ENCODE results near the gene EFCAB14. TPM values are rescaled to one million over a fixed set of nuclear protein-coding genes. Genes with fewer than 3 reads are reported as not detected.

Gene EFCAB14
- total RNA-seq, 3 donors from 2014 or later = 115 to 137 (median 122) TPM

GRCh38 chr1:46691997-46692790 lies 26.7 kb downstream of the EFCAB14 start:
- Histone ChIP-seq H3K9me3 (no peaks in the 10 kb centered on the region), H3K4me3 (no peak overlapping the region), H3K4me1 (ENCODE audit: low read depth) (peaks cover 18% of the 10 kb centered on the region), H3K36me3 (ENCODE audit: low read depth) (no peaks in the 10 kb centered on the region)
- intact Hi-C loops (cut with DNase I, micrococcal nuclease) = no loop called here
- TF ChIP-seq, protein P1, sequence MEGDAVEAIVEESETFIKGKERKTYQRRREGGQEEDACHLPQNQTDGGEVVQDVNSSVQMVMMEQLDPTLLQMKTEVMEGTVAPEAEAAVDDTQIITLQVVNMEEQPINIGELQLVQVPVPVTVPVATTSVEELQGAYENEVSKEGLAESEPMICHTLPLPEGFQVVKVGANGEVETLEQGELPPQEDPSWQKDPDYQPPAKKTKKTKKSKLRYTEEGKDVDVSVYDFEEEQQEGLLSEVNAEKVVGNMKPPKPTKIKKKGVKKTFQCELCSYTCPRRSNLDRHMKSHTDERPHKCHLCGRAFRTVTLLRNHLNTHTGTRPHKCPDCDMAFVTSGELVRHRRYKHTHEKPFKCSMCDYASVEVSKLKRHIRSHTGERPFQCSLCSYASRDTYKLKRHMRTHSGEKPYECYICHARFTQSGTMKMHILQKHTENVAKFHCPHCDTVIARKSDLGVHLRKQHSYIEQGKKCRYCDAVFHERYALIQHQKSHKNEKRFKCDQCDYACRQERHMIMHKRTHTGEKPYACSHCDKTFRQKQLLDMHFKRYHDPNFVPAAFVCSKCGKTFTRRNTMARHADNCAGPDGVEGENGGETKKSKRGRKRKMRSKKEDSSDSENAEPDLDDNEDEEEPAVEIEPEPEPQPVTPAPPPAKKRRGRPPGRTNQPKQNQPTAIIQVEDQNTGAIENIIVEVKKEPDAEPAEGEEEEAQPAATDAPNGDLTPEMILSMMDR (IDR thresholded peaks at IDR 0.05) = no peak
- peak; percentile 46 for ATAC-seq
- DNase-seq = peak in 1 of 3 donors; percentile 42

GRCh38 chr1:46690931-46691421 lies 27.9 kb downstream of the EFCAB14 start:
- intact Hi-C loops (cut with DNase I, micrococcal nuclease) = no loop called here
- TF ChIP-seq, protein P1 (IDR thresholded peaks at IDR 0.05) = no peak
- ATAC-seq (no peak), DNase-seq (no peak)
- H3K4me1 ChIP-seq (ENCODE audit: low read depth) = peaks cover 29% of the 10 kb centered on the region
- H3K4me3 ChIP-seq = no peak overlapping the region
- no peaks in the 10 kb centered on the region for H3K9me3 ChIP-seq
- no peaks in the 10 kb centered on the region for H3K36me3 ChIP-seq (ENCODE audit: low read depth)

GRCh38 chr1:46689897-46690296 lies 29.0 kb downstream of the EFCAB14 start:
- Histone ChIP-seq H3K4me1 (ENCODE audit: low read depth) (peaks cover 34% of the 10 kb centered on the region), H3K4me3 (no peak overlapping the region), H3K36me3 (ENCODE audit: low read depth) (peaks cover under 1% of the 10 kb centered on the region), H3K9me3 (no peaks in the 10 kb centered on the region)
- intact Hi-C loops (cut with DNase I, micrococcal nuclease) = no loop called here
- DNase-seq (no peak), ATAC-seq (no peak)
- TF ChIP-seq, protein P1 (IDR thresholded peaks at IDR 0.05) = no peak

- DNase-seq = no peak
- intact Hi-C loops (cut with DNase I, micrococcal nuclease) = no loop called here
- ATAC-seq = no peak
- Histone ChIP-seq H3K4me3 (no peak overlapping the region), H3K36me3 (ENCODE audit: low read depth) (peaks cover 5% of the 10 kb centered on the region), H3K9me3 (no peaks in the 10 kb centered on the region), H3K4me1 (ENCODE audit: low read depth) (peaks cover 34% of the 10 kb centered on the region)
- TF ChIP-seq, protein P1 (IDR thresholded peaks at IDR 0.05) = no peak
These were observed 29.6 kb downstream of the EFCAB14 start for GRCh38 chr1:46689356-46689755.

DNA sequence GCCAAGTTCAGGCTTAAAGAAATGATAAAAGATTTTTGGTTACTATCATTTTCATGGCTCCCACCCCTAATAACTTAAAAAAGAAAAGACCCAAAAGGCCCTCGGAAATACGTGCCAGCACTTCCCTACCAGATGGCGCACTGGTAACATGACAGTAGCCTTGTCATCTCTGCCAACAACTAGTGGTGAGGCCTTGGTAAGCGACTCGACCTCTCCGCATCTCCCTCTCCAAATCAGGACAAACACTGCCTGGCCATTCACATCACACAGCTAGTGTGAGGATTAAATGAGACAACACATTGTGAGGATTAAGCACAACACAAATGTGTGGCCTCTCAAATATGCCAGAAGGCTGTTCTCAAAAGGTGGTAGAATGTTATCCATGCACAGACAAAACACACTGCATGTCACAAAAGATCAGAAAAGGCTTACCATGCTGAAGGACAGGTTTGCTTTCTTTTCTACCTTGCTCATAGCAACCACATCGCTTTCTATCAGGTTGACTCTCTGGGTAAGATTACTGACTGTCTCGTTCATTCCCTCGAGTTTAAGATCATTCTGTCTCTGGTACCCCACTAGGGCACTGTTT lies 30.9 kb downstream of the EFCAB14 start:
- H3K9me3 ChIP-seq = no peaks in the 10 kb centered on the region
- H3K36me3 ChIP-seq (ENCODE audit: low read depth) = peaks cover 5% of the 10 kb centered on the region
- no peak for ATAC-seq
- no peak overlapping the region for H3K4me3 ChIP-seq
- intact Hi-C loops (cut with DNase I, micrococcal nuclease) = no loop called here
- peaks cover 32% of the 10 kb centered on the region for H3K4me1 ChIP-seq (ENCODE audit: low read depth)
- DNase-seq = peak in 1 of 3 donors; percentile 36
- TF ChIP-seq, protein P1 (IDR thresholded peaks at IDR 0.05) = no peak
